Adrenal gland (tissue), 12 donors: ENCODE results near the gene CYB5D1. TPM values are rescaled to one million over a fixed set of nuclear protein-coding genes. Genes with fewer than 3 reads are reported as not detected.

Experiments used
- DNase-seq, 7 donors: peaks; one replicate each; pipeline ENCODE4 v3.0.0-alpha.2; 2019 to 2020
- H3K27ac ChIP-seq, 5 donors: fragments of 200-600 bp; sonication (generic) in 4 of 5; 1 replicate in 3 of 5; 2 replicates in 2 of 5; pipeline versions ENCODE4 v1.5.1 to v1.8.0; 2016 to 2020; ENCODE audit warnings: mild to moderate bottlenecking in 1 of 5
- H3K27me3 ChIP-seq: fragments of 200-600 bp; 2 replicates; pipeline ENCODE4 v1.8.0; 2021
- H3K36me3 ChIP-seq, 2 donors: fragments of 200-600 bp; replicated peaks in 1 of 2; 1 replicate in 1 of 2; 2 replicates in 1 of 2; pipeline versions ENCODE4 v1.5.1 to v1.8.0; 2018 to 2022
- H3K4me1 ChIP-seq, 2 donors: fragments of 200-600 bp; replicated peaks in 1 of 2; 1 replicate in 1 of 2; 2 replicates in 1 of 2; pipeline versions ENCODE4 v1.5.1 to v1.8.0; 2018 to 2021
- H3K4me3 ChIP-seq, 4 donors: fragments of 200-600 bp; sonication (generic) in 3 of 4; one replicate each; pipeline ENCODE4 v1.5.1; 2016 to 2018
- H3K9me3 ChIP-seq, 3 donors: fragments of 200-600 bp; sonication (generic) in 1 of 3; replicated peaks in 1 of 3; 1 replicate in 2 of 3; 2 replicates in 1 of 3; pipeline versions ENCODE4 v1.5.1 to v1.8.0; 2016 to 2021
- CTCF ChIP-seq, 6 experiments: fragments of 450-650 bp in 4 of 6; fragments of 200-600 bp in 2 of 6; sonication (generic) in 1 of 6; IDR thresholded peaks; 1 replicate in 5 of 6; 2 replicates in 1 of 6; pipeline versions ENCODE4 v1.5.1 to v1.8.0; 2016 to 2021; ENCODE audit warnings: antibody characterized with exemption in 6 of 6, mild to moderate bottlenecking in 2 of 6, moderate library complexity in 1 of 6
- POLR2A ChIP-seq, 2 donors: fragments of 450-650 bp; IDR thresholded peaks; one replicate each; pipeline ENCODE4 v1.6.1; 2017; ENCODE audit warnings: antibody characterized with exemption in 2 of 2, mild to moderate bottlenecking in 2 of 2, moderate library complexity in 1 of 2
- WGBS, 4 donors: extraction: QIAGEN DNeasy Blood & Tissue Kit in 2 of 4; methylation state at CpG; one replicate each; pipeline versions ENCODE4 v1.1.5 to v1.1.7; 2013 to 2017; 5-methylcytosine and 5-hydroxymethylcytosine counted together
- intact Hi-C, 2 donors: fragments of 100-400 bp; cut with DNase I; formaldehyde crosslinking; loops; one replicate each; pipeline versions ENCODE4 v1.14.1 to v1.15.0; 2022 to 2023
- polyA plus RNA-seq, 3 donors: library from polyadenylated mRNA; stranded (reverse); fragments of 200-250 nt in 2 of 3; fragments of 350-450 nt in 1 of 3; fragmentation: Illumina TruSeq in 1 of 3; extraction: RNeasy Lipid Tissue Mini Kit (QIAGEN cat#74804) in 1 of 3; gene quantifications; one replicate each; pipeline ENCODE4 v1.2.3, GENCODE V29; 2013 to 2014
- small RNA-seq, 2 donors: library from RNA; depleted of rRNA; stranded (forward); fragments of <200 nt; gene quantifications; one replicate each; pipeline ENCODE3, GENCODE V24; 2016
- total RNA-seq, 9 donors: library from RNA; depleted of rRNA in 4 of 9; stranded (reverse); fragments of >200 nt in 4 of 9; fragments of 120-200 nt in 1 of 9; fragmentation: NEBNext Ultra II Directional in 1 of 9; extraction: Animal tissue kit (Norgen Biotek cat#: 25700) in 1 of 9; gene quantifications; one replicate each; pipeline versions ENCODE4 v1.1.0 to v1.2.4, GENCODE V29; 2013 to 2023
- donor health status: healthy with polysubstance abuse.
- donor health status: Bipolar disorder and iron deficiency.
- donor health status: DM: yes; HTN: yes; CAD: no.
- donor health status: DM: no; HTN: no; CAD: no.
- donor health status: DM: no; HTN: no; CAD: no.
- donor health status: DM: yes; HTN: yes; CAD: no.

CYB5D1 gene
- total and polyA plus RNA-seq, 12 donors, result 6.5 to 36.8 (median 16.8) TPM

DNA sequence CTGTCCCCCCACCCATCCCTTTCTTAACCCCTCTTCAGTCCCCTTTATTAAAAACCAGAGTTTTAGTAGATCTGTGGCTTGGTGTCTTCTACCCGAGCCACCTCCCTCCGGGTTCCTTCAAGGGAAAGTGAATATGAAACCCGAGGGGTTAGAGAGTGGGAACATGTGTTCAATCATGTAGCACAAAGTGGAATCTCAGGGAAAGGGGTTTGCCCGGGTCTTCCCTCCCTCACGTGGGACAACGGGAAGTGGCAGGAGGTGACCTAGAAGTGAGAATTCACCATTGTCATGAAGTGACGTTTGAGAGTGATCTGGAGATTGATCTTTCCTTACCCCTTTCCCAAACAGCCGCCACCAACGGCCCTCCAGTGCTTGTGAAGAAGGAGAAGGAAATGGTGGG, 53.3 kb downstream of the CYB5D1 start:
- Histone ChIP-seq H3K27me3 (no peaks in the 10 kb centered on the region), H3K4me1 (peaks cover 6 to 16% of the 10 kb centered on the region in 2 donors), H3K4me3 (no peak overlapping the region), H3K27ac (no peak overlapping the region), H3K36me3 (peaks cover 0 to 61% of the 10 kb centered on the region in 2 donors), H3K9me3 (no peaks in the 10 kb centered on the region)
- TF ChIP-seq POLR2A (IDR thresholded peaks at IDR 0.05), result no peak
- TF ChIP-seq CTCF (IDR thresholded peaks at IDR 0.05), result no peak
- 70 to 87% (median 73%) methylated on average over 9 of the region's 9 CpGs for WGBS, 4 donors
- intact Hi-C loops, result loop anchor here (5.0 to 10.0 kb wide), 3 partner anchors 46 to 146 kb away; no protein-coding TSS in a partner anchor
- DNase-seq, result no peak

Small RNA genes lying within 50 kb of the gene (small RNA-seq; reads per million reads assigned to genes)
- gene SCARNA21, result 0.50 to 0.83 reads per million in 2 donors

Other genes starting within 250 kb of the CYB5D1 start
- gene FXR2, start 243.1 kb upstream of the CYB5D1 start, total RNA-seq, result 10 to 100 TPM; 35.6 to 68.6 (median 45.5) TPM
- gene FXR2, start 243.1 kb upstream of the CYB5D1 start, polyA plus RNA-seq, result 10 to 100 TPM; 42.2 to 73.1 (median 42.4) TPM
- gene SAT2, start 230.2 kb upstream of the CYB5D1 start, total RNA-seq, result 100 to 1,000 TPM; 165 to 403 (median 233) TPM
- 100 to 1,000 TPM; 190 to 700 (median 511) TPM for gene SAT2, start 230.2 kb upstream of the CYB5D1 start, polyA plus RNA-seq
- gene SHBG, start 227.9 kb upstream of the CYB5D1 start, total RNA-seq, result 1 to 10 TPM in 8 of 9 donors, under 1 TPM in 1; 0.30 to 2.9 (median 1.9) TPM
- 1 to 10 TPM; 1.2 to 3.8 (median 2.0) TPM for gene SHBG, start 227.9 kb upstream of the CYB5D1 start, polyA plus RNA-seq
- 10 to 100 TPM in 5 of 9 donors, 1 to 10 TPM in 4; 1.2 to 32.6 (median 14.5) TPM for gene ATP1B2, start 207.1 kb upstream of the CYB5D1 start, total RNA-seq
- 1 to 10 TPM; 7.9 to 9.2 (median 8.5) TPM for gene ATP1B2, start 207.1 kb upstream of the CYB5D1 start, polyA plus RNA-seq
- gene TP53, start 170.5 kb upstream of the CYB5D1 start, total RNA-seq, result 10 to 100 TPM in 8 of 9 donors, 1 to 10 TPM in 1; 9.7 to 85.9 (median 28.3) TPM
- gene TP53, start 170.5 kb upstream of the CYB5D1 start, polyA plus RNA-seq, result 10 to 100 TPM; 13.4 to 19.9 (median 17.4) TPM
- gene WRAP53, start 169.5 kb upstream of the CYB5D1 start, total RNA-seq, result 10 to 100 TPM in 1 of 9 donors, 1 to 10 TPM in 8; 3.4 to 15.3 (median 6.7) TPM
- 10 to 100 TPM in 2 of 3 donors, 1 to 10 TPM in 1; 4.5 to 31.0 (median 21.1) TPM for gene WRAP53, start 169.5 kb upstream of the CYB5D1 start, polyA plus RNA-seq
- gene EFNB3, start 152.8 kb upstream of the CYB5D1 start, total RNA-seq, result 1 to 10 TPM in 5 of 9 donors, under 1 TPM in 3, not detected in 1; 0.26 to 1.5 (median 1.1) TPM
- 1 to 10 TPM in 2 of 3 donors, under 1 TPM in 1; 0.61 to 4.3 (median 1.2) TPM for gene EFNB3, start 152.8 kb upstream of the CYB5D1 start, polyA plus RNA-seq
- gene DNAH2, start 140.3 kb upstream of the CYB5D1 start, total RNA-seq, result under 1 TPM; 0.04 to 0.26 (median 0.11) TPM
- under 1 TPM; 0.02 to 0.08 (median 0.07) TPM for gene DNAH2, start 140.3 kb upstream of the CYB5D1 start, polyA plus RNA-seq
- gene KDM6B, start 23.8 kb upstream of the CYB5D1 start, total RNA-seq, result 10 to 100 TPM in 5 of 9 donors, 1 to 10 TPM in 4; 3.1 to 31.2 (median 11.8) TPM
- gene KDM6B, start 23.8 kb upstream of the CYB5D1 start, polyA plus RNA-seq, result 10 to 100 TPM in 2 of 3 donors, 1 to 10 TPM in 1; 2.2 to 35.9 (median 10.6) TPM
- gene TMEM88, start 2.9 kb upstream of the CYB5D1 start, total RNA-seq, result 10 to 100 TPM; 14.9 to 52.8 (median 24.0) TPM
- 100 to 1,000 TPM in 1 of 3 donors, 10 to 100 TPM in 1, 1 to 10 TPM in 1; 7.9 to 107 (median 70.9) TPM for gene TMEM88, start 2.9 kb upstream of the CYB5D1 start, polyA plus RNA-seq
- 100 to 1,000 TPM in 8 of 9 donors, 10 to 100 TPM in 1; 96.2 to 281 (median 124) TPM for gene NAA38, start 444 bp upstream of the CYB5D1 start, total RNA-seq
- gene NAA38, start 444 bp upstream of the CYB5D1 start, polyA plus RNA-seq, result 100 to 1,000 TPM in 2 of 3 donors, 10 to 100 TPM in 1; 34.5 to 424 (median 329) TPM
- gene CHD3, start 30.8 kb downstream of the CYB5D1 start, total RNA-seq, result 100 to 1,000 TPM in 2 of 9 donors, 10 to 100 TPM in 7; 53.1 to 123 (median 90.9) TPM
- 100 to 1,000 TPM in 2 of 3 donors, 10 to 100 TPM in 1; 43.8 to 326 (median 104) TPM for gene CHD3, start 30.8 kb downstream of the CYB5D1 start, polyA plus RNA-seq
- 10 to 100 TPM in 1 of 9 donors, 1 to 10 TPM in 8; 1.1 to 17.3 (median 2.9) TPM for gene RNF227, start 58.3 kb downstream of the CYB5D1 start, total RNA-seq
- gene RNF227, start 58.3 kb downstream of the CYB5D1 start, polyA plus RNA-seq, result 1 to 10 TPM; 1.7 to 5.2 (median 3.3) TPM
- 1 to 10 TPM in 2 of 9 donors, under 1 TPM in 5, not detected in 2; 0.12 to 1.9 (median 0.41) TPM for gene KCNAB3, start 71.9 kb downstream of the CYB5D1 start, total RNA-seq
- 1 to 10 TPM in 2 of 3 donors, under 1 TPM in 1; 0.27 to 4.2 (median 3.4) TPM for gene KCNAB3, start 71.9 kb downstream of the CYB5D1 start, polyA plus RNA-seq
- gene TRAPPC1, start 73.9 kb downstream of the CYB5D1 start, total RNA-seq, result 100 to 1,000 TPM in 4 of 9 donors, 10 to 100 TPM in 5; 32.2 to 161 (median 86.0) TPM
- gene TRAPPC1, start 73.9 kb downstream of the CYB5D1 start, polyA plus RNA-seq, result 100 to 1,000 TPM; 131 to 220 (median 166) TPM
- 10 to 100 TPM; 11.8 to 27.1 (median 18.4) TPM for gene CNTROB, start 74.2 kb downstream of the CYB5D1 start, total RNA-seq
- gene CNTROB, start 74.2 kb downstream of the CYB5D1 start, polyA plus RNA-seq, result 10 to 100 TPM; 14.8 to 85.2 (median 48.1) TPM
- not detected for gene GUCY2D, start 144.6 kb downstream of the CYB5D1 start, total RNA-seq
- gene GUCY2D, start 144.6 kb downstream of the CYB5D1 start, polyA plus RNA-seq, result not detected
- 1 to 10 TPM in 8 of 9 donors, not detected in 1; 2.0 to 9.8 (median 4.6) TPM for gene ALOX15B, start 181.1 kb downstream of the CYB5D1 start, total RNA-seq
- gene ALOX15B, start 181.1 kb downstream of the CYB5D1 start, polyA plus RNA-seq, result 1 to 10 TPM; 1.1 to 5.8 (median 2.0) TPM
- gene ALOX12B, start 229.7 kb downstream of the CYB5D1 start, total RNA-seq, result not detected
- not detected for gene ALOX12B, start 229.7 kb downstream of the CYB5D1 start, polyA plus RNA-seq